GM23338 (cell line): ENCODE data around the gene MRPS34.

Experiments
- CTCF ChIP-seq, 2 experiments: fragments of 200-600 bp in 1 of 2; sonication (generic) in 1 of 2; conservative IDR thresholded peaks; 2 replicates each; pipeline versions ENCODE4 v1.5.1 to v1.6.1; 2016 to 2017; ENCODE audit warnings: antibody characterized with exemption in 2 of 2, low read depth in 2 of 2, mild to moderate bottlenecking in 2 of 2, moderate library complexity in 1 of 2
- ETS1 ChIP-seq: IDR thresholded peaks from 2 replicates; pipeline ENCODE4 v1.6.1; 2016; ENCODE audit warnings: antibody characterized with exemption
- EZH2 ChIP-seq: fragments of 200-600 bp; sonication (generic); IDR thresholded peaks from one replicate; pipeline ENCODE4 v1.8.0; 2017; ENCODE audit warnings: antibody characterized with exemption, mild to moderate bottlenecking, low read depth; ENCODE audit not compliant: unreplicated experiment
- EZH2phosphoT487 ChIP-seq: fragments of 200-600 bp; sonication (generic); IDR thresholded peaks from one replicate; pipeline ENCODE4 v1.8.1; 2018; ENCODE audit warnings: antibody characterized with exemption; ENCODE audit not compliant: unreplicated experiment
- JUNB ChIP-seq: IDR thresholded peaks from one replicate; pipeline ENCODE4 v1.6.1; 2016; ENCODE audit warnings: antibody characterized with exemption; ENCODE audit not compliant: unreplicated experiment
- POLR2AphosphoS5 ChIP-seq: IDR thresholded peaks from 2 replicates; pipeline ENCODE4 v1.6.1; 2016; ENCODE audit warnings: antibody characterized with exemption, low read depth
- REST ChIP-seq: IDR thresholded peaks from one replicate; pipeline ENCODE4 v1.6.1; 2018; ENCODE audit warnings: antibody characterized with exemption; ENCODE audit not compliant: unreplicated experiment
- ZNF114 ChIP-seq: fragments of 250-450 bp; sonication (Bioruptor Pico); IDR thresholded peaks from 2 replicates; pipeline ENCODE4 v1.5.0; 2020; ENCODE audit warnings: mild to moderate bottlenecking, moderate library complexity

- TF ChIP-seq CTCF (conservative IDR thresholded peaks at IDR 0.05; ENCODE audit: low read depth in 2 of 2) (no peak), POLR2AphosphoS5 (no peak), EZH2 (no peak), REST (no peak), EZH2phosphoT487 (no peak), JUNB (no peak), ETS1 (no peak), ZNF114 (CRISPR knock-in tag) (no peak)
These were observed 8.0 kb downstream of the MRPS34 start for GRCh38 chr16:1764971-1765370.
